Stimulated activated CD4-positive, alpha-beta T cell treated with anti-CD3 and anti-CD28 coated beads, Interleukin-1b, Interleukin-23, amount 100 ng/mL, for 48 hours (primary cell): Measurements from ENCODE around the gene ZBTB18.

ENCODE experiments used
- DNase-seq: peaks from one replicate; pipeline ENCODE4 v3.0.0-alpha.2; 2020

Gene ZBTB18

GRCh38 chr1:244092293-244092963, 41.3 kb downstream of the ZBTB18 start:
- DNase-seq = no peak

DNA sequence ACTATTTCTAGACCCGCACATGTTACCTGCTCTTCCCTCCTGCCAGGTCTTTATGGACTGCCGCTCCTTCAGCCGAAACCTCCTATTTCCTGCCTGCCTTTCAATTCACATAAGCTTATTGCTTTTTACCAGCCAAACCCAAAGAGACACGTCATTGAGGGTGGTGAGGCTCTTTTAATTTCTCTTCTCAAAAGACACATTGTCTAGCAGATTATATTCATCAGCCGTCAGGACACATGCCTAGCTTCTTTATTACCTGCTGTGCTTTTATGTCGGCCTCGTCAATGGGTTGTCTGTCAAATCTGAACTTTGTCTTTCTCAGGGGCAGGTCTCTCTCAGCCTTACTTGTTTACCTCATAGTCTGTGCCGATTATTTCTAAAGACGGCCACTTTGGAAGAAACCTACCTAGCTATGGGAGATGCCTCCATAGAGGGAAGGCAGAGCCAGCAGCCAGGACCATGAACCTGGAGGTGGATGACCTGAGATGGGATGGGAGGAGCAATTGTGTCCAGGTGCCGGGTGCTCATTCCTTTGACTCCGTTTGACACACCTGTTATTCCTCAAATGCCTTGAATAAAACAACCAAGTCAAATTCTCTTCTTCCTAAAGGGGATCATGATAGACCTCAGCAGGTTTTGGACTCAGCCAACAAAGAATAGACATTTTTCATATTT, 42.0 kb downstream of the ZBTB18 start:
- no peak for DNase-seq

DNA sequence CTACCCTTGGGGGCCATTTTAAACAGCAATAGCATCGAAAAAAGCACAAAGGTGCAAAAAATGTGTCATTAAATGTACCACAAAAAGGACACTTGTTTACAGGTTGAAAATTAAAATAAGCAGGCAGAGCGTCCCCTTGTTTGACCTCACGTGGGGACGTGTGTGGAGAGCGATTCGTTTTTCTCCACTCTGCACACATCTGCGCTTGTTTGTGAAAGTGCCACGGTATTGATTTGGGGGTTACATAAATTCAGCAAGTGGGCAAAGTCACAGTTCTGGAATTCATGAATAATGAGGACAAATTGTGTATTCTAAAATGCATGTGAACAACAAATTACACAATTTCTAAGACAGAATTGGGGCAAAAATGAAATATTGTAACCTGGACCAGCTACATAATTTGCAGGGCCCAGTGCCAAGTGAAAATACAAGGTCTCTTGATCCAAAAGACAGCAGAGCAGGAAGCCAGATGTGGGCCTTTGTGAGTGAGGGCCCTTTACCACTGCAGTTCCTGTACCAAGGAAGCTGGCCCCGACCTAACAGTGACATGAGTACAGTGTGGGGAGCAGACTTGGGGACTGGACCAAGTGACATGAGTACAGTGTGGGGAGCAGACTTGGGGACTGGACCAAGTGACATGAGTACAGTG, 43.9 kb downstream of the ZBTB18 start:
- DNase-seq = no peak

DNA sequence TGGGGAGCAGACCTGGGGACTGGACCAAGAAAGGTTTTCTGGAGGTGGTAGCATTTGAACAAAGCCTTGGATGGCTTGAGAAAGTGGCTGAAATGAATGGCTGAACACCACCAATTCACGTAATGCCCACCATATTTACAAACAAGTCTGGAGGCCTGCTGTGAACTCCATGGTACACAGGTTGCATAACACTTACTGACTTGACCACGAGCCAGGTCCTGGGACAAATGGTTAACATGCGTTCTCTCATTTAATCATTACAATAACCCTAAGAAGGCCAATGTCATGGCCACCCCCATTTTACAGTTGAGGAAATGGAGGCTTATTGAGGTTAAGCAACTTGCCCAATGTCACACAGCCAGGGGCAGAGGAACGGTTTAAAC, 44.4 kb downstream of the ZBTB18 start:
- no peak for DNase-seq

DNA sequence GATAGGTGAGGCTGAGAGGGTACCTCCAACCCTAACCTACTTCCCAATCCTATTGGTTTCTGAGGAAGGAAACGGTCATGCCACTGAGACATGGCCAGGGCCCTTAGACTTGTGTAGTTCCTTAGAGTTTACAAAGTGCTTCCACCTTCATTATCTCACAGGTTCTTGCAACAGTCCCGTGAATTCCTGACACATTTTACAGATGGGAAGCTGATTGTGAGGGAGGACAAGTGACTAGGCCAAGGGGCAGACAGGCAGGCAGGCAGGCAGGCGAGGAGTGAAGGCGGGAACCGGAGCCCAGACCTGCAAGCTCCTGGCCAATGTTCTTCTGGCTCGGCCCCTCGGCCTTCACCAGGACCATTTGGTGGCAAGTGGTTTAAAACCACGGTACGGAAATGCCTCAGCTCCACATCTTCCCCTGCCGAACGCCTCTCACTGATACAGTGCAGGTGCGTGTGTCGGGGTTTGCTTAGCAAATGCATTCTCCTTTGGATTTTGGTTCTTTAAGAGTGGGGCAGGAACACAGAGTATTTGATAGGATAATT, 45.1 kb downstream of the ZBTB18 start:
- DNase-seq = no peak

- DNase-seq = no peak
Observed at GRCh38 chr1:244096691-244097090, 45.6 kb downstream of the ZBTB18 start.

DNA sequence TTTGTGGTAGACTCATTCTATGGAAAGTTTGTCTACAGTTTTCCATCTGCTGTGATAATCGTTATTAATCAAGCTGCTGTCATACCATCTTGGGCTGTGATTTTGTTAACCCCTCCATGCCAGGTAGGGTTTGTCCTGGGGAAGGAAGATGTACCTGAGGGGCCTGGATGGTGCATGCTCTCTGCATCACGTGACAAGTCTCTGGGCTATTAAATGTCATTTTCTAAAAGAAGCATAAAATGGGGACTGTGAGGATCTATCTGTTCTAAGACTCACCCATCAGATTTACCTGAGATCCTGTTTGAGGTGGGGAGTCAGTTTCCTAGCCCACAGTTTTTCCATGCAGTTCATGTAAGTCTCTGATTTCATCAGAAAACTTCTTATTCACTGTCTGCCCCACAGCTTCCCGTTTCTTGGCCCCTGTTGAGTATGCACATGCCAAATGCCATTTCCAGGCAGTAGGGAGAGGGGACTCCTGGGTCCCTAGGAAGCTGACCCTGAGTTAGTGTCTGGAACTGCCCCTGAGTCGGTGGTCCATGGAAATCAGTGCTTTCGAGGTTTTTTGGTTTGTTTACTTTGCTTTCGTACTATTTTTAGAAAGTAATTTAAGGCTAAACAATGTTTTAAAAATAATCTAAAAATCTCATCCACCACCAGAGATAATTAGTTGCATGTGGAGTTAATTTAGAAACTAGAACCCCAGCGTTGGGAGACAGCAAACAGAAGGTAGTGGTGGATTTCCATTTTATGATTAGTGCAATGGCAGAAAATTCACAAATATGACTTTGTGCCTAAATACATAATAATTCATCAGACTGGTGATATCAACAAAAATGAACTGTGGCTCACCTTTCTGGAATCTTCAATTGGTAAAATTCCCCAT, 46.7 kb downstream of the ZBTB18 start:
- DNase-seq = no peak

DNA sequence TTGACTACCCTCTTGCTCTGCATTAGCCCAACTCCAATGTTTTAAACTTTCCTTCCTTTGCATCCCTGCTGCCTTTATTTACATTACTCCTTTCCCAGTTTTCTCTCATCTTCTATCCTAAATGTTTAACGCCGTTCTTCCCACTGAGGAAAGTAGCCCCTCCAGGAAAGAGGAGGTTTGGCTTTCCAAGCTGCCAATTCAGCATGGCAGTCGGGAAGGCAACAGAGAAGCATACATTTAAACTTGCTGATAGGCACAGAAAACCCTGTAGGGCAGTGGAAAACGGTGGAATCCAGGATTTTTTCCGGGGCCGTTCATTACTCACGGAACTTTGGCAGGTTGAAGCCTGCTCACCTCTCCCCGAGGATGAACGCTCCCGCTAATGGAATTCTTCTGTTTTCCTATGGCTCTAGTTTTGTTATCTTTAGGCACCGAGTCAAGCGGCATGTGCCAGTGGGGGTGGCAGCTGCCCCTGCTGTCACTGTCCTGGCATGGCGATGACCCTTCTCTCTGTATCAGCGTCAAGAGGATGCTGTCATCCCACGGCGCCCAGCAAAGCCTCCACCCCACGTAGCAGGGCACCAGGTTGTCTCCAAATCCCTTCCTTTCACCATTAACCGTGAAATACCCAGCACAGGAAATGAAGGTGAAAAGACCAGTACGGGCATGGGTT, 48.3 kb downstream of the ZBTB18 start:
- no peak for DNase-seq

- no peak for DNase-seq
Observed at GRCh38 chr1:244100276-244100675, 49.2 kb downstream of the ZBTB18 start.

- no peak for DNase-seq
Observed at GRCh38 chr1:244100704-244101453, 49.8 kb downstream of the ZBTB18 start.

DNA sequence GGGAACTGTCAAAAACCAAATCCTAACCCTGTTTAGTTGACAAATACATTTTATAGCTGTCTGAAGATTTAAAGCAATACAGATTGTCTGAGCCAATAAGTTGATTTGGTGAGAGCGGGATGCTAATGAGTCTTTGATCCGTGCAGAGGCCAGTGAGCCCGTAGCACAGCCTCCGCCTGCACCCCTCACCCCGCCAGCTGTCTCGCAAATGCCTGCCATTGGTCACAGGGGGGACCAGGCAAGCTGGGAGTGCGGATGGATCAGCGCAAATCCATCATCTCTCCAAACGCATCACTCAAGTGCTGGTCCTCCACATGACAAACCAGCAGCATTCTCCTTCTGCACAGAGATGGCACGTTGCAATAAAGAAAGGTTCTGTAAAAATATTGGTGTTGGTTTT, 51.0 kb downstream of the ZBTB18 start:
- DNase-seq = no peak

DNA sequence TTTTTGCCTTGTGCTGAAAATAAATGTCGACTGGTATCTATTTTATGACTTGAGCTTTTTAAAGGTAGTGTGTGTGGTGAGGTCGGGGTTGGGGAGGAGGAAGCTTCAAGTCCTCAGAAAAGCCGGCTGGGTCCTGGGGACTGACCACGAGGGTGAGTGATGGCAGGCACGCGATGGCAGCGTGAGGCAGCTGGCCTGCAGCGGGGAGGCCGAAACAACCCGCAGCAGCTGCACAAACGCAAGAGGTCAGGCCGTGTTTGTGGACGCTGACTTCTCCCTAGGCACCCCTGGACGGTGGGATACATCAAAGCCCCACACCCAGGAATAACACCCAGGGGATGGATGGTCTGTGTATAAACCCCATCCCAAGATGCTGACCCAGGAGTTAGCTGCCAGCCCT, 51.4 kb downstream of the ZBTB18 start:
- no peak for DNase-seq

- DNase-seq = no peak
Observed at GRCh38 chr1:244104309-244105060, 53.4 kb downstream of the ZBTB18 start.

- no peak for DNase-seq
Observed at GRCh38 chr1:244106176-244106575, 55.1 kb downstream of the ZBTB18 start.
